ENCODE measurements around the gene MTAP. TPM values are rescaled to one million over a fixed set of nuclear protein-coding genes. Genes with fewer than 3 reads are reported as not detected.

Gene MTAP
- total and polyA plus RNA-seq, 9 of the 15 experiments (the other 6 are each of a cell fraction or from before 2014, with no cell fraction given) = 0.07 TPM; not detected in 8

DNA sequence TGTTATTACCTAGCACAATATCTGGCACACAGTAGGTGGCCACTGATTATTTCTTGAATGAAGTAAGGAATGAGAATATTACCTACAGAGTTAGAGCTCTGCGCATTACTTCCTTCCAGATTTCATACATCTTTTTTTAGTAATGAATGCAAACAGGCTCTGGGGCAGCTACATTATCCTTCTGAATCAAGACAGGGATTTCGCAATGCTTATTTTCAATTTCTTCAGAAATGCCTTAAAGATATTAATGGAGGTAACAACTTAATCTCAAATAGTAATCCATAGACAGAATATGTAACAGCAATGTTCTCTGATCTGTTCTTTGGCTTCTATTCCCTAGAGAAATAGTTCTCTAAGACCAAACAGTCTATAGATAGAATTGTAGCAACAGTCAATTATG is 159.1 kb downstream of the MTAP start:
- H4K20me1 ChIP-seq (replicated peaks; ENCODE audit: control insufficient read depth, insufficient read depth, low read length) = no peaks in the 10 kb centered on the region
- H3K9me1 ChIP-seq (ENCODE audit: control insufficient read depth, insufficient read depth, low read length) = no peaks in the 10 kb centered on the region
- no peak for ATAC-seq
- DNase-seq (ENCODE audit: extremely low read depth in 1 of 4, low spot score in 3 of 4) = no peak
- H3K27ac ChIP-seq (ENCODE audit: extremely low read depth, low read depth, low read length) = no peak overlapping the region
- no peak overlapping the region for H2AFZ ChIP-seq (ENCODE audit: low read depth, low read length)
- H3K27me3 ChIP-seq (ENCODE audit: control insufficient read depth in 2 of 2, insufficient read depth in 2 of 2, low read length in 2 of 2) = no peaks in the 10 kb centered on the region
- CTCF ChIA-PET (ENCODE audit: low intra/inter-chr PET ratio) = no interaction called here
- no peak for FAIRE-seq
- in situ Hi-C loops (cut with MboI) (no loop called here), intact Hi-C loops (cut with micrococcal nuclease) (no loop called here)
- H3K9me3 ChIP-seq (replicated peaks; ENCODE audit: control insufficient read depth, insufficient read depth, low read depth, low read length) = no peaks in the 10 kb centered on the region
- no peaks in the 10 kb centered on the region for H3K36me3 ChIP-seq (ENCODE audit: control insufficient read depth, insufficient read depth, low read length)
- no peak overlapping the region for H3K4me2 ChIP-seq (ENCODE audit: insufficient read depth, low read length)
- WGBS (ENCODE audit: insufficient coverage, low coverage, missing lambda C conversion rate) = no CpG with 5 or more reads among the region's 2 CpGs
- H3K4me3 ChIP-seq = no peak overlapping the region
- POLR2A ChIA-PET = no interaction called here
- no peak for TF ChIP-seq HNRNPL (IDR thresholded peaks at IDR 0.05; ENCODE audit: low read depth, low read length)
- BruUV-seq (replicated peaks) = no TSS peak
- no peaks in the 10 kb centered on the region for H3K79me2 ChIP-seq (ENCODE audit: control insufficient read depth, insufficient read depth, low read length)
- no peaks in the 10 kb centered on the region for H3K4me1 ChIP-seq (replicated peaks in 1 of 2; ENCODE audit: control insufficient read depth in 2 of 2, insufficient read depth in 2 of 2, low read length in 2 of 2)
- no peak overlapping the region for H3K9ac ChIP-seq (ENCODE audit: insufficient read depth in 1 of 2, low read depth in 2 of 2, low read length in 2 of 2)

DNA sequence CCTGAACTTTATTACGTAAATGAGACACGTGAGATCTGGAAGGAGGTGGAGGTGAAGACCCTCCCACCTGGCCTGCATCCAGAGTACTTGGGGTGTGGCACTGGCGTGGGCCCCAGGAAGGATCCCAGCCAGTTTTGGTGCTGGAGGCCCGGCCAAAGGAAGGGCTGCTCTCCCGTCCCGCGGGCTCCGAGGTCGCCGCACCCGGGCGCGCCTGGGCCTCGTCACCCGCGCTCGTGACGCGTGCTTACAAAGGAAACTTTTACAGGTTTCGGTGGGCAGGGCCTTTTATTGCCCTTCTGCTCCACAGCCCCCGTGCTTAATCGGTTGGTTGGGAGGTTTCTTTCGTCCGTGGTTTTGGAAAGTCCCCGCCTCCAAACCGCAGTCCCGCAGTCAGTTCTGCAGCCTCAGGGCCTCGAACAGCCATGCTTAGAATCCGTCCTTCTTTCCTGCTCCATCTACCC is 162.5 kb downstream of the MTAP start:
- BruUV-seq (replicated peaks) = no TSS peak
- Histone ChIP-seq H2AFZ (ENCODE audit: low read depth, low read length) (no peak overlapping the region), H3K9me3 (replicated peaks; ENCODE audit: control insufficient read depth, insufficient read depth, low read depth, low read length) (no peaks in the 10 kb centered on the region), H3K9me1 (ENCODE audit: control insufficient read depth, insufficient read depth, low read length) (no peaks in the 10 kb centered on the region), H3K4me1 (replicated peaks in 1 of 2; ENCODE audit: control insufficient read depth in 2 of 2, insufficient read depth in 2 of 2, low read length in 2 of 2) (no peaks in the 10 kb centered on the region), H3K4me2 (ENCODE audit: insufficient read depth, low read length) (no peak overlapping the region), H3K36me3 (ENCODE audit: control insufficient read depth, insufficient read depth, low read length) (no peaks in the 10 kb centered on the region), H3K4me3 (no peak overlapping the region), H3K9ac (ENCODE audit: insufficient read depth in 1 of 2, low read depth in 2 of 2, low read length in 2 of 2) (no peak overlapping the region), H4K20me1 (replicated peaks; ENCODE audit: control insufficient read depth, insufficient read depth, low read length) (no peaks in the 10 kb centered on the region), H3K79me2 (ENCODE audit: control insufficient read depth, insufficient read depth, low read length) (no peaks in the 10 kb centered on the region), H3K27ac (ENCODE audit: extremely low read depth, low read depth, low read length) (no peak overlapping the region), H3K27me3 (ENCODE audit: control insufficient read depth in 2 of 2, insufficient read depth in 2 of 2, low read length in 2 of 2) (no peaks in the 10 kb centered on the region)
- intact Hi-C loops (cut with micrococcal nuclease) (no loop called here), in situ Hi-C loops (cut with MboI) (no loop called here)
- WGBS (ENCODE audit: insufficient coverage, low coverage, missing lambda C conversion rate) = no CpG with 5 or more reads among the region's 29 CpGs
- FAIRE-seq = no peak
- no peak for DNase-seq (ENCODE audit: extremely low read depth in 1 of 4, low spot score in 3 of 4)
- ChIA-PET POLR2A (no interaction called here), CTCF (ENCODE audit: low intra/inter-chr PET ratio) (no interaction called here)
- no peak for ATAC-seq
- TF ChIP-seq HNRNPL (IDR thresholded peaks at IDR 0.05; ENCODE audit: low read depth, low read length) (no peak), KLF6 (CRISPR knock-in tag; IDR thresholded peaks at IDR 0.05; ENCODE audit: borderline replicate concordance) (no peak), SLC30A9 (CRISPR knock-in tag; IDR thresholded peaks at IDR 0.05) (no peak), SIX5 (IDR thresholded peaks at IDR 0.05; ENCODE audit: borderline replicate concordance in 1 of 2, insufficient read depth in 1 of 2, low read depth in 1 of 2, low read length in 2 of 2) (no peak), FUS (optimal IDR thresholded peaks at IDR 0.05; ENCODE audit: low read depth, low read length) (no peak), DACH1 (IDR thresholded peaks at IDR 0.05; ENCODE audit: partially characterized antibody) (no peak)
- TF ChIP-seq, protein P1, sequence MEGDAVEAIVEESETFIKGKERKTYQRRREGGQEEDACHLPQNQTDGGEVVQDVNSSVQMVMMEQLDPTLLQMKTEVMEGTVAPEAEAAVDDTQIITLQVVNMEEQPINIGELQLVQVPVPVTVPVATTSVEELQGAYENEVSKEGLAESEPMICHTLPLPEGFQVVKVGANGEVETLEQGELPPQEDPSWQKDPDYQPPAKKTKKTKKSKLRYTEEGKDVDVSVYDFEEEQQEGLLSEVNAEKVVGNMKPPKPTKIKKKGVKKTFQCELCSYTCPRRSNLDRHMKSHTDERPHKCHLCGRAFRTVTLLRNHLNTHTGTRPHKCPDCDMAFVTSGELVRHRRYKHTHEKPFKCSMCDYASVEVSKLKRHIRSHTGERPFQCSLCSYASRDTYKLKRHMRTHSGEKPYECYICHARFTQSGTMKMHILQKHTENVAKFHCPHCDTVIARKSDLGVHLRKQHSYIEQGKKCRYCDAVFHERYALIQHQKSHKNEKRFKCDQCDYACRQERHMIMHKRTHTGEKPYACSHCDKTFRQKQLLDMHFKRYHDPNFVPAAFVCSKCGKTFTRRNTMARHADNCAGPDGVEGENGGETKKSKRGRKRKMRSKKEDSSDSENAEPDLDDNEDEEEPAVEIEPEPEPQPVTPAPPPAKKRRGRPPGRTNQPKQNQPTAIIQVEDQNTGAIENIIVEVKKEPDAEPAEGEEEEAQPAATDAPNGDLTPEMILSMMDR (IDR thresholded peaks at IDR 0.05 in 2 of 3, conservative IDR thresholded peaks at IDR 0.05 in 1 of 3; ENCODE audit: insufficient read depth in 2 of 3, low read depth in 1 of 3, low read length in 3 of 3) = no peak
- TF ChIP-seq, protein P2, sequence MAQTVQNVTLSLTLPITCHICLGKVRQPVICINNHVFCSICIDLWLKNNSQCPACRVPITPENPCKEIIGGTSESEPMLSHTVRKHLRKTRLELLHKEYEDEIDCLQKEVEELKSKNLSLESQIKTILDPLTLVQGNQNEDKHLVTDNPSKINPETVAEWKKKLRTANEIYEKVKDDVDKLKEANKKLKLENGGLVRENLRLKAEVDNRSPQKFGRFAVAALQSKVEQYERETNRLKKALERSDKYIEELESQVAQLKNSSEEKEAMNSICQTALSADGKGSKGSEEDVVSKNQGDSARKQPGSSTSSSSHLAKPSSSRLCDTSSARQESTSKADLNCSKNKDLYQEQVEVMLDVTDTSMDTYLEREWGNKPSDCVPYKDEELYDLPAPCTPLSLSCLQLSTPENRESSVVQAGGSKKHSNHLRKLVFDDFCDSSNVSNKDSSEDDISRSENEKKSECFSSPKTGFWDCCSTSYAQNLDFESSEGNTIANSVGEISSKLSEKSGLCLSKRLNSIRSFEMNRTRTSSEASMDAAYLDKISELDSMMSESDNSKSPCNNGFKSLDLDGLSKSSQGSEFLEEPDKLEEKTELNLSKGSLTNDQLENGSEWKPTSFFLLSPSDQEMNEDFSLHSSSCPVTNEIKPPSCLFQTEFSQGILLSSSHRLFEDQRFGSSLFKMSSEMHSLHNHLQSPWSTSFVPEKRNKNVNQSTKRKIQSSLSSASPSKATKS (CRISPR knock-in tag; IDR thresholded peaks at IDR 0.05) = no peak
